VCaP (cell line): ENCODE data around the gene ELF2.
A peak's percentile ranks its signal among the peaks of the same experiment; 100 is the strongest.

Source experiments
- H3K27ac ChIP-seq: fragments of 450-650 bp; 2 replicates; pipeline ENCODE4 v1.5.1; 2017
- CTCF ChIP-seq: fragments of 450-650 bp; conservative IDR thresholded peaks from 2 replicates; pipeline ENCODE4 v1.5.1; 2017; ENCODE audit warnings: mild to moderate bottlenecking, moderate library complexity

Gene ELF2

GRCh38 chr4:139184129-139184528 lies 7.1 kb upstream of the ELF2 start:
- H3K27ac ChIP-seq = no peak overlapping the region
- peak; percentile 31; the same call in 1 of the 2 replicates for TF ChIP-seq CTCF

GRCh38 chr4:139177869-139178619 lies 1.0 kb upstream of the ELF2 start:
- H3K27ac ChIP-seq = peak overlapping the region; percentile 96
- no peak for TF ChIP-seq CTCF

GRCh38 chr4:139176302-139177048 lies 543 bp downstream of the ELF2 start:
- peak overlapping the region; percentile 96 for H3K27ac ChIP-seq
- TF ChIP-seq CTCF = no peak

- no peak for TF ChIP-seq CTCF
- H3K27ac ChIP-seq = peak overlapping the region; percentile 96
Measured at GRCh38 chr4:139175646-139176301, 1.2 kb downstream of the ELF2 start.

GRCh38 chr4:139171876-139172691 lies 4.9 kb downstream of the ELF2 start:
- no peak for TF ChIP-seq CTCF
- no peak overlapping the region for H3K27ac ChIP-seq

GRCh38 chr4:139170932-139171331 lies 6.1 kb downstream of the ELF2 start:
- no peak overlapping the region for H3K27ac ChIP-seq
- no peak for TF ChIP-seq CTCF
